VCaP (cell line): ENCODE results near the gene FOXP3.

ENCODE experiments used
- H3K27ac ChIP-seq: fragments of 450-650 bp; 2 replicates; pipeline ENCODE4 v1.5.1; 2017
- CTCF ChIP-seq: fragments of 450-650 bp; conservative IDR thresholded peaks from 2 replicates; pipeline ENCODE4 v1.5.1; 2017; ENCODE audit warnings: mild to moderate bottlenecking, moderate library complexity

Gene FOXP3

DNA sequence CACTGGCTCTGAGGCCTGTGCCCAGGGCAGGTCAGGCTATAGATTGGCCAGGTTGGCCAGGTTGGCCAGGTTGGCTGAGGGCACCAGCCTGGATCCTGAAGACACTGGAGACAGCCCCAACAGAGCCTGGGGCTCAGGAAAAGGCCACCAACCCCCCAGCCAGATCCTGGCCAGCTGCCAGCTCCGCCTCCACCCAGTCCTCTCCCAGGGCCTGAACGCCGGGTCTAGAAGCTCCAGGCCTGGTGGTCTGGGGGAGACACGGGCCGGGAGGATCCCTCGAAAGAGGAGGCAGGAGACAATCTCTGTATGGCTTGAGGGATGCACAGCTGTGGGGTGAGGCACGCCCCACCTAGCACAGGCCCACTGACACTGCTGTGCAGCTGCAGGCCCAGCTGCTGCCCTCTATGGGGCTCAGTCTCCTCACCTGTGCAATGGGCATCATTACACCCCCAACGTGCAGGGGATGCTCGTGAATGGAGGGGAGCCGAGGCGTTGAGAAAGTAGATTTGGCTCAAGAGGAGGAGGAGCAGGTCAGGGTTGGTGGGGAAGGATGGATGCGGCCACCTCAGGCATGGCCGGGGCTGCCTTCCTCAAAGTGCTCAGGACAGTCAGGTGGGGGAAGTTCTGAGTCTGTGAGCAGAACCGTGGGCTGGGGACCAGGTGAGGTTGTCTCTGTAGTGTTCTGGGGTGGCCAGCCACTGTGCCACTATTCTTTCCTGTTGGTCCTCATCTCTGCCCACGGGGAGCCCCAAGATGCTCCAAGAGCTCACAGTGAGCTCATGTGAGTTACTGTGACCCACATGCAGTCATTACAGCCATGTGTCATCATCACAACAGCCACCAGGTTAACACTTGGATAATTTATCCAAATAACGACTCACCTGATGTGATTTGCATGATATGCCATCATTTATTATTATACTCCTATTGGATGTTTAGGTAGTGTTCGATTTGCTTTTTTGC, 28.2 kb upstream of the FOXP3 start:
- no peak for TF ChIP-seq CTCF
- no peak overlapping the region for H3K27ac ChIP-seq

DNA sequence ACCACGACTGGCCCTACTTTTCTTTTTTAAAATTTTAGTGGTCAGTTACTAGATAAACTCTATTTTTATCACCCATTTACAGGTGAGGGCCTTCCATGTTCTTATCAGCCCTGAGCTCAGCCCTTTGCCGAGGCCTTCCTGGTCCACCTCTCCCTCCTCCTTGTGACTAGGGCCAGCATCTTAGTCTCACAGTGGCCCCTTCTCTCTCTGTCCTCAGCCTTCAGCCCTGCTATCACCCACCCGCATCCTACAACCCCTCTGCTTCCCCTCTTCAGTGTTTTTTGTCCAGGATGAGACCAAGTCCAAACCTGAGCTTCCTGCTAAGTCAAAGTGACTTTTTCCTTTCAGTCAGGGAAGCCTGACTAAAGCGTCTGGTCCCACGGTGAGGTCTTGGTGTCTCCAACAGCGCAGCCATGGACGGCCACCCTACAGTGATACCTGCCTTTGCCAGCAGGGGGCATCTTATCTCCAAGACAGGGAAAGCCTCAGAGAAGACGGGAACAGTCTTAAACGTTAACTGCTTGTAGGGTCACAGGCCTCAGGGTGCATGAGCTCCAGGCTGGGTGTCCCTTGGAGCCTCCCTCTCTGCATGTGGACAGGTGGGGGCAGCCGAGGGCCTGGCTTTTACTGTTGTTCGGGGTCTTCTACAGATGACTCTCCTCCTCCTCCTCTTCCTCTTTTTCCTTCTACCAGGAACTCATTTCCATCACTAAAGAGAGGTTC, 27.3 kb upstream of the FOXP3 start:
- no peak overlapping the region for H3K27ac ChIP-seq
- peak; percentile 57 for TF ChIP-seq CTCF

DNA sequence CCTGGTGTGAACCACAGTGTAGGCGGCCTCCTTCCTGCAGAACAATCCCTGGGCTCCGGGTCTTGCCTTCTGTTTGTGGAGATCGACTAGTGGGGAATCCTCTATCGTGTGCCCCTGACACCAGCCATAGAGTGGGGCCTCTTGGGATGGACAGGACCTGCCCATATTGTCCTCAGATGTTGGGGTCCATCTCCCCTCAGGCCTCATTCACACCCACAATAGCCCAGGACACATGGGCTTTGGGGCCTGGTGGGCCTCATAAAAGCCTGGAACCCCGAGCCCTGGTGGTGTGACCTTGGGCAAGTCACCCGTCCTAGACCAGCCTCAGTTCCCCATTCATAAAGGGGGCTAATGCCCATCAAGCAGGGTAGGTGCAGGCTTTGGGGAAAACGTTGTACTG, 25.7 kb upstream of the FOXP3 start:
- no peak for TF ChIP-seq CTCF
- H3K27ac ChIP-seq: no peak overlapping the region

- no peak for TF ChIP-seq CTCF
- H3K27ac ChIP-seq: no peak overlapping the region
Observed at GRCh38 chrX:49287665-49288064, 23.2 kb upstream of the FOXP3 start.

- no peak overlapping the region for H3K27ac ChIP-seq
- no peak for TF ChIP-seq CTCF
Observed at GRCh38 chrX:49286581-49286980, 22.1 kb upstream of the FOXP3 start.

DNA sequence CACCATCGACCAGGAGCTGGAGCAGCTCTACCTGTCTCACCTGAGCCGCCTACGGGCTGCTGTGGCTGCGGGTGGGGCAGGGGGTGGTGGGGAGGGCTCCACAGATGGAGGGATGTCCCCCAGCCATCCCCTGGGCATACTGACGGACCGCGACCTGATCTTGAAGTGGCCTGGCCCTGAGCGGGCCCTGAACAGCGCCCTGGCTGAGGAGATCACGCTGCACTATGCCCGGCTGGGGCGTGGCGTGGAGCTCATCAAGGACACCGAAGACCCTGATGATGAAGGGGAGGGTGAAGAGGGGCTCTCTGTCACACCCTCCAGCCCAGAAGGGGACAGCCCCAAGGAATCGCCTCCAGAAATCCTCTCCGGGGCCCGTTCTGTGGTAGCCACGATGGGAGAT, 21.6 kb upstream of the FOXP3 start:
- TF ChIP-seq CTCF: no peak
- no peak overlapping the region for H3K27ac ChIP-seq

- TF ChIP-seq CTCF: no peak
- no peak overlapping the region for H3K27ac ChIP-seq
Observed at GRCh38 chrX:49284212-49284611, 19.7 kb upstream of the FOXP3 start.
